T-helper 22 cell (primary cell): ENCODE measurements around the gene NCAM1.

Source experiments
- DNase-seq: peaks from one replicate; pipeline ENCODE4 v3.0.0-alpha.2; 2020; ENCODE audit warnings: low read depth

Gene NCAM1

GRCh38 chr11:113313601-113314000, 352.4 kb downstream of the NCAM1 start:
- DNase-seq: no peak

GRCh38 chr11:113314065-113314388, 352.8 kb downstream of the NCAM1 start:
- DNase-seq: no peak

- DNase-seq: peak; percentile 80
These were observed 353.4 kb downstream of the NCAM1 start, which contains the start of gene TTC12 for GRCh38 chr11:113314389-113315301. Gene TTC12, plus strand, starts transcription at chr11:113314583. Its CDS starts 1,675 bp downstream, at chr11:113316258.

- DNase-seq: no peak
These were observed 354.6 kb downstream of the NCAM1 start for GRCh38 chr11:113315811-113316210.

GRCh38 chr11:113316256-113316655, 355.0 kb downstream of the NCAM1 start:
- no peak for DNase-seq

- no peak for DNase-seq
These were observed 356.1 kb downstream of the NCAM1 start for GRCh38 chr11:113317339-113317738.

- no peak for DNase-seq
These were observed 357.9 kb downstream of the NCAM1 start for GRCh38 chr11:113319085-113319484.

GRCh38 chr11:113322158-113322557, 360.9 kb downstream of the NCAM1 start:
- DNase-seq: no peak

- no peak for DNase-seq
These were observed 363.0 kb downstream of the NCAM1 start for GRCh38 chr11:113324250-113324649.
